OCI-LY3 (cell line): Measurements from ENCODE around the gene SCN3A.

Source experiments
- CTCF ChIP-seq: fragments of 200-600, 300-600 bp; sonication (generic); IDR thresholded peaks from 2 replicates; pipeline ENCODE4 v1.5.1; 2014; ENCODE audit warnings: antibody characterized with exemption, low read length, low read depth
- EZH2phosphoT487 ChIP-seq: fragments of 200-600 bp; shearing (Covaris generic); IDR thresholded peaks from 2 replicates; pipeline ENCODE4 v1.6.1; 2018; ENCODE audit warnings: antibody characterized with exemption, mixed run types, low read depth

- TF ChIP-seq CTCF, result no peak
- TF ChIP-seq EZH2phosphoT487, result no peak
Observed at GRCh38 chr2:165155152-165155551, 48.7 kb downstream of the SCN3A start.
